ENCODE measurements around the gene CEL. TPM values are rescaled to one million over a fixed set of nuclear protein-coding genes. Genes with fewer than 3 reads are reported as not detected.
"Not testable (repeated sequence)": the region's sequence is repeated elsewhere in the genome, so short reads cannot be mapped to it uniquely, and the experiment has no call there.

The CEL gene
- total RNA-seq, 1 donor from 2014 or later, result 0.41 TPM

DNA sequence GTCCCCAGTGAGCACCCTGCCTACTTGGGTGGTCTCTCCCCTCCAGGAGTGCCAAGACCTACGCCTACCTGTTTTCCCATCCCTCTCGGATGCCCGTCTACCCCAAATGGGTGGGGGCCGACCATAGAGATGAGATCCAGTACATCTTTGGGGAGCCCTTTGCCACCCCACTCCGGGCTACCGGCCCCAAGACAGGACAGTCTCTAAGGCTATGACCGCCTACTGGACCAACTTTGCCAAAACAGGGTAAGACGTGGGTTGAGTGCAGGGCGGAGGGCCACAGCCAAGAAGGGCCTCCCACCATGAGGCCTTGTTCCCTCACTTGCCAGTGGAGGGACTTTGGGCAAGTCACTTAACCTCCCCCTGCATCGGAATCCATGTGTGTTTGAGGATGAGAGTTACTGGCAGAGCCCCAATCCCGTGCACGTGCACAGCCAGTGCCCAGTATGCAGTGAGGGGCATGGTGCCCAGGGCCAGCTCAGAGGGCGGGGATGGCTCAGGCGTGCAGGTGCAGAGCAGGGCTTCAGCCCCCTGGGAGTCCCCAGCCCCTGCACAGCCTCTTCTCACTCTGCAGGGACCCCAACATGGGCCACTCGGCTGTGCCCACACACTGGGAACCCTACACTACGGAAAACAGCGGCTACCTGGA is 24.6 kb downstream of the CEL start:
- DNase-seq, result not testable (repeated sequence)

DNA sequence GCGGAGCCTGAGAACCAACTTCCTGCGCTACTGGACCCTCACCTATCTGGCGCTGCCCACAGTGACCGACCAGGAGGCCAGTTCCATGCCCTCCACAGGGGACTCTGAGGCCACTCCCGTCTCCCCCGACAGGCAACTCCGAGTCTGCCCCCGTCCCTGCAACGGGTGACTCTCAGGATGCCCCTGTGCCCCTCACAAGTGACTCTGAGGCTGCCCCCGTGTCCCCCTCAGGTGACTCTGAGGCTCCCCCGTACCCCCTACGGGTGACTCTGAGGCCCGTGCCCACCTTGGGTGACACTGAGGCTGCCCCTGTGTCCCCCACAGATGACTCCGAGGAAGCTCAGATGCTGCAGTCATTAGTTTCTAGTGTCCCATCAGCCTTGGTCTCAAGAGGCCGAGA is 25.1 kb downstream of the CEL start:
- no peak for DNase-seq

DNA sequence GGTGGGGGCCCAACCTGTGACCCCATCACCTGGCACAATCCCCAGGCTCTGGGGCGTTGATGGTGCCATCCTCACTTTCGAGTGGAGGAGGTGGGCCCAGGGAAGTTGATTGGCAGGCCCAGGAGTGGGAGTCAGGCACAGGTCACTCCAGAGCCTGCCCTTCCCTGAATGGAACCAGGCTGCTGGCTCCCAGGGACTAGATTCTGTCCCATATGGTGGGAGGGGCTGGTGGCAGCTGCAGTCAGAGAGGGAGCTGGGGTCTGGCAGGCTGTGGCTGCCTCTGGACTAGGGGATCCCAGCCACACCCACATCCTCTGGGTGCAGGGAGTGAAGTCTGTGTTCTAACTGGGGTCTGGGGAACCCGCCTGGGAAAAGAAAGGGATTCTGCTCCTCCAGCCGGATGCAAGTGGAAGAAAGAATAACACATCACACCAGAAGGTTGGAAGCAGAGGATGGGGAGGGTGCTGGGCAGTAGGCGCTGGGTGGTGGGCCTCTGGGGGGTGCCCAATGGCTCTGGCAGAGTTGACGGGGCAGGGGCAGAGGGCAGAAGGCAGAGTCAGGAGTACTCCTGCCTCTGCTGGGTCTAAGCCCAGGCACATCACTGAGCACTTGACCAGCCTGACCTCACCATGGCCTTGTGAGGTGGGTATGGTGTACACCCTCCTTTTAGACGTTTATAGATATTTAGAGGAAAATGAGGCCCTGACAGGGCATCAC is 25.8 kb downstream of the CEL start:
- DNase-seq, result peak; percentile 16

DNA sequence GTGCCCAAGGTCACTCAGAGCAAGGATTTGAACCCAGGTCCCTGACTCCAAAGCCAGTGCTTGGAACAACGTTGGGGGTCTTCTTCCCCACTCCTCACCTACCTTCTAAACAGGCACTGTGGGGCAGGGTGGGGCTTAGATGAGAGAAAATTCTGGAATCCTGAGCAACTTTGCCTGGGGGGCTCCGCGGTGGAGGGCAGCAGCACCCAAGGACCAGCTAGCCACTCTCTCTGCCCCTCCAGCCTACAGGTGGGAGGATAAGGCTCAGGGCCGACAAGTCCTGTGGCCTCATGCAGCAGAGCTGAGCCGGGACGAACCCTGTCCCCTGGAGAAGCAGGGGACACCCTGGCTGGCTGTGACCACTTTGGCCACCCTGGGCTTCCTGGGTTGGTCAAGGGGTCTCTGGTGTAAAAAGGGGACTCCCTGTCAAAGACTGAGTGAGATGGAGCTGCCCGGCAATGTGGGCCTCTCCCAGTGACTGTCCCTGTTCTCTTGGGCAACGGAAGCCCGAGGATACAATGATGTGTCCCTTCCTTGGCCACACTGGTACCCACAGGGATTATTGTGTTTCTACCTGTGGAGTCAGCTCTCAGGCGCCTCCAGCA is 26.5 kb downstream of the CEL start:
- DNase-seq, result no peak

DNA sequence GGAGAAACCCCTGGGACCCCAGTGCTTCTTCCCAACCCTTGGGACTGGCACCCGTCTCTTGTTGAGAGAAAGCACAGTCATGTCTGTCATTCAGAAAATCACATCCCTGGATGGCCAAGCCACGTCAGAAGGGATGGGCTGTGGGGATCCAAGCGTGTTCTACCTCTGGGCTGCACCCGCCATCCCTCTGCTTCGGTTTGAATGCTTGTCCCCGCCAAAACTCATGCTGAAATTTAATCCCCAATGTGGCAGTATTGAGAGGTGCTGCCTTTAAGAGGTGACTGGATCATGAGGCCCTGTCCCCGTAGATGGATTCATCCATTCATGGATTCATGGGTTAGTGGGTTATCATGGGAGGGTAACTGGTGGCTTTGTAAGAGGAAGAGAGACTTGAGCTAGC is 27.0 kb downstream of the CEL start:
- DNase-seq, result no peak

DNA sequence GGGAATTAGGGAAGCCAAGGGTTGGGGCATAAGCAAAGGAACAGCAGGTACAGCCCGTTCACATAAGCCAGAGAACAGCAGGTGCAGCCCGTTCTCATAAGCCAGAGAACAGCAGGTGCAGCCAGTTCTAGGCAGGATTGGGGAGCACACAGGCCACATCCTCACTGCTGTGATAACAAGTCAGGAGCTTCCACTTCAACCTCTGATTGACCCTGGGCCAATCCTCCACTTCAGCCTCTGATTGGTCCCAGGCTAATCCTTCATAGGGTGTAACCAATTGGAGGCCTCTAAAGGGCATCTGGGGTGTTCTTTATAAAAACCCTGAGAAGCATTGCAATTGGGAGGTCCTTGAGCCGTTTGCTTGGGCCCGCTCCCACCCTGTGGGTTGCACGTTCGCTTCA is 27.5 kb downstream of the CEL start:
- DNase-seq, result peak; percentile 51

DNA sequence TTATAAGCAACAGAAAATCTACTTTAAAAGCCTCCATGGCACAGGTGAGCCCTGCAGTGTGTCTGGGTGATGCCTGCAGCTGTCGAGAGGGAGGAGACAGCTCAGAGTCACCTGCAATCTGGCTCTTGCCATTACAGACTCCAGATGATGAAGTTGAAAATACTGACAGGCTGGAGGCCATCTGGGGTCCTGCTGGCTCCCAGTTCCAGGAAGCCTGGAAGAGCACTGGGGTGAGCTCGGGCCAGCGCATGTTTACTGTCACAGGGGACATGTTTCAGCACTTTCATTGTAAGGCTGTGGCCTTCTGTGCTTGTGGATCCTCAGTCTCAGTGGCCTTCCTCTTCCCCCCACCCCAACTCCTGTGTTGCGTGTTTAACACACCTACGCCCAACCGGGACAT is 28.4 kb downstream of the CEL start:
- no peak for DNase-seq

DNA sequence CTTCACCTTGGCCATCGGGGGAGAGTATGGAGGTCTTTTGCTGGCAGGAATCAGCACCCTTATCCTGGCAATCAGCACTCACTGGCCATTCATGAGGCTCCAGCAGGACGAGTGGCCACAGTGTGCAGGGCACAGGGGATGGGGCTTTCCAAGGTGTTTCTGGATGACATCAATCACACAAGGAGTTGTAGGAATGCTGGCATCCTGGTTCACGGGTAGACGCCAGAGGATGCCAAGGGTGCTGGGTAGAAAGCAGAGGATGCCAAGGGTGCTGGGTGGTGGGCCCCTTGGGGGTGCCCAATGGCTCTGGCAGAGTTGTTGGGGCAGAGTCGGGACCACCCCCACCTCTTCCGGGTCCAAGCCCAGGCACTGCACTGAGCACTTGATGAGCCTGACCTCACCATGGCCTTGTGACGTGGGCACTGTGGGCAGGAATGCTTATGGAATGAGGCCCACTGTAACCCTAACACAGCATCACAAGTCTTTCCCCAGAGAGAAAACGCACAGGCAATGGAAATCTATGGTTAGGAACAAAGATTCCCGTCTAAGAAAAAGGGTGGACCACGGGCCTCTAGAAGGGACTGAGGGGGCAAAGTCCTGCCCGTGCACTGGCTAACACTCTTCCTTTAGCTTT is 29.1 kb downstream of the CEL start:
- no peak for DNase-seq

DNA sequence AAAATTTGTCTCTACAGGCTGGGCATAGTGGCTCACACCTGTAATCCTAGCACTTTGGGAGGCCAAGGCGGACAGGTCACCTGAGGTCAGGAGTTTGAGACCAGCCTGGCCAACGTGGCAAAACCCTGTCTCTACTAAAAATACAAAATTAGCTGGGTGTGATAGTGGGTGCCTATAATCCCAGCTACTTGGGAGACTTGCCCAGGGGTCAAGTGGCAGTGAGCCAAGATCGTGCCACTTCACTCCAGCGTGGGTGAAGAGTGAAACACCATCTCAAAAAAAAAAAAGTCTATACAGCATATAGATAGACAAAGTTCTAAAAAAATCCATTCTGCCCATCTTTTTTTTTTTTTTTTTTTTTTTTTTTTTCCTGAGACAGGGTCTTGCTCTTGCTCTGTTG is 32.6 kb downstream of the CEL start:
- DNase-seq, result not testable (repeated sequence)

DNA sequence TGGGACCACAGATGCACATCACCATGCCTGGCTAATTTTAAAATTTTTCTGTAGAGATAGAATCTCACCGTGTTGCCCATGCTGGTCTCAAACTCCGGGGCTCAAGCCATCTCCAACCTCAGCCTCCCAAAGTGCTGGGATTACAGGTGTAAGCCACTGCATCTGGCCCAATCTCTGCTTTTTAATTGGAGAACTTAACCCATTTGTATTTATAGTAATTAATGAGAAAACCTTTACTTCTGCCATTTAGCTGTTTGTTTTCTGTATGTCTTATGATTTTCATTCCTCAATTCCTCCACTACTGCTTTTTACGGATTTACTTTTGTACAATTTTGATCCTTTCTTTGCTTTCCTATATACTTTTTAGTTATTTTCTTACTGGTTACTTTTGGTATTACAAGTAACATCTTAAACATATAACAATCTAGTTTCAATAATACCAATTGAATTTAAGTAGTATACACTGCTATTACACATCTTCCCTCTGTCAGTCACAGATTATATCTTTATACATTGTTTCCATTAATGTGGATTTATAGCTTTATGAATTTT is 33.1 kb downstream of the CEL start:
- no peak for DNase-seq

DNA sequence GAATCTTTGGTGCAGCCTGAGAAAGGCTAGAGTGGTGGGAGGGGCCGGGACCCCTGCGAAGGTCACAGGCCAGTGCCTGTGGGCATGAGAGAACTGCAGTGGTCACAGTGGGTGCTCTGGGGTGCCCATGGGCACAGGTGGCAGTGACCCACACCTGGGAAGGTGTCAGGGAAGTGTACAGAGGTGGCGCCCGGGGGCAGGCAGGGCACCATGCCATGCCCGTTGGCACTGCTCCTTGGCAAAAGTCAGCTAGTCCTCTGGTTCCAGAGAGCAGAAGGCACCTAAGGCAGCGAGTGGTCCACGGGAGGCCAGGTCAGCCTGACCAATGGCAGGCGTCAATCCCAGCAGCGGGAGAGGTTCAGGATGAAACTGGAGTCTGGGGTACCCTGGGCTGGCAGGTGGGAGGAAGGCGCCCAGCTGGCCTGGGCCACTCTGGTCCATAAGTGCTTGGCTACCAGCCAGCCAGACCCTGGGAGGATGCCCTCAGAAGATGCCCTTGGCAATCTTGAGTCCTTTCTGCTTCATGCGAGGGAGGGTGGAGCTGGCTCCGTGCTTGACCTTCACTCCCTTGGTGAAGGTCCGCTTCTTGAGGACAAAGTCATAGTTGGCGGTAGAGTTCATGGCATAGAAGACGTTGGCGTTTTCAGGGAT is 36.4 kb downstream of the CEL start:
- no peak for DNase-seq

DNA sequence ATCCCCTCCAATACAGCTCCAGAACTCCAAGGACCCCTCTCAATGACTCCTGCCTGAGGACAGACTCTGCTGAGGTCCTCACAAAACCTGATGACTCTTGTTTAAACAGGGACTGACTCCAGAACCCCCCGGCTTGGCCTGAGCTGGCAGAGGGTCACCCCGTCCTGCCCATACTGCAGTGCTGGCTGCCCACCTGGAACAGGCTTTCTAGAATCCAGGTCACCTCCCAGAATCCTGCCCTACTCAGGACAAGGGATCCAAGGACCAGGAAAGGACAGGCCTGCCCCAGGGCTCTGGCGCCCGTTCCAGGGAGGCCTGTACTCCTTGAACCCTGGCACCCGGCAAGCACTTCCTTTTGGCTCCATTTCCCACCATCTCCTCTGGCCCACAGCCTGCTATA is 37.1 kb downstream of the CEL start:
- DNase-seq, result no peak

DNA sequence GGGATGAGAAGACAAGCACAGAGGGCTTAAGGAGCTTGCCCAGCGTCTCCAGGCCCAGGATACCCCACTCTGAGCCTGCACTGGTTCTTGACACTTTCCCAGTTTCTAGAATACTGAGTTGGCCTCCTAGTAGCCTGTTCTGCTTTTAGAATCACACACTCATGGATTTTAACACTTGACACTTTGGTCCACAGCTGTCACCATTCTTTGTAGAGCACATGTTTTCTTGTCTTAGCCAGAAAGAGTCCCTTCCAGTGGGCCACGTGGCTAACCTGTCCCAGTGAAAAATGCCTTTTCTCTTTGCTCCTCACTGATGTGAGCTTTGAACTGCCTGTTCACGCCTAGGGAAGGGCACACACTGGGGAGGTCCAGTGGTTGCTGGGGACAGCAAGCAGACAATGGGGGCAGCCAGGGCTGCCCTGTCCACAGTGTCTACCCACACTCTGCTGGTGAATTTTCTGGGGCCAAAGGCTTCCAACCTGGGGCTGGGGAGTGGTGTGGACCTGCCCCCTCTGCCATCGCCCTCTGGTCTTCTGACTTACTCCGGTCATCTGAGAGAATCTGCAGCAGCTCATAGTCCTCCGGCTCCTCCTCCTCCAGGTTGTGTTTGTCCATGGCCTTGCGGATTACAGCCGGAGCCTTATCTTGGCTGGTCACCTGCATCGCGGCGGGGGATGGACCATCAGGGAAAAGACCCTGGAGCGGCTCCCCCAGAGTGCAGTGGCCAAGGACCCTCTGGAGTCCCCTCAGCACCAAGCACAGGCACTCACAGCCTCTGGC is 38.1 kb downstream of the CEL start:
- DNase-seq, result no peak

DNA sequence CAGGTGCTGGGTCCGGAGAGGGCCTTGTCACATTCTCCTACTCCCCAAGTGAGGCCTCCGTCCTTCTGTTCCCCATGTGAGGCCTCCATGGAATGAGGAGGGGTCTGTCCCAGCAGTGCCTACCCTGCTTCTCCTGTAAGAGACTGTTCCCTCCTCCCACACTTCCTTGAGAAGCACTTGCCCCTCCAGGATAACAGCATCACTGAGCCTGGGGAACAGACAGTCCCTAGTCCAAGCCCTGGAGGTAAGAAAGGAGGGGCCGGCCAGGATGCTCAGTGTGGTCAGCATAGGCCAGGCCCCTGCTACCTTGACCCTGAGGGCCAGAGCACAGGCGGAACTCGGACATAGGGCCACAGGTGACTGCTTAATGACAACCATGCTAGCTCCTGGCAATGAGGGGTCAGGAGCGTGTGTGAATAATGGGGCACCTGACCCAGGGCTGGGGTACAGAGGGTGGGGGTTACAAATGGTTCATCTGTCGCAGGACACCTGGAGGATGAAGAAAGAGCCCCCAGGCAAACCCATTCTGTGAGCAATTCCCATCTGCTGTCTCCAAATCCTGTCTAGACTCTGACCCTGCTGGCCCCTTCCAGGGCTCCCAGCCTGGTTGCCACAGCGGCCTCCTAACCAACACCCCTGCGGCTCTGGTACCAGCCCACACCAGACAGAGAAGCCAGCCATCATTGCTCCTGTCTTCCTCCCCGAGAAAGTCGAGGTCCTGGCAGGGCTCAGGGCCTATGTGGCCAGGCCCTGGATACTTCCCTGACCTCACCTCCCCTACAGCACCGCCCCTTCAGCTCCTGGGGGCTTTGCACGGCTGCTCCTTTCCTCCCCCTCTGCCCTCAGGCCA is 39.0 kb downstream of the CEL start:
- DNase-seq, result no peak

DNA sequence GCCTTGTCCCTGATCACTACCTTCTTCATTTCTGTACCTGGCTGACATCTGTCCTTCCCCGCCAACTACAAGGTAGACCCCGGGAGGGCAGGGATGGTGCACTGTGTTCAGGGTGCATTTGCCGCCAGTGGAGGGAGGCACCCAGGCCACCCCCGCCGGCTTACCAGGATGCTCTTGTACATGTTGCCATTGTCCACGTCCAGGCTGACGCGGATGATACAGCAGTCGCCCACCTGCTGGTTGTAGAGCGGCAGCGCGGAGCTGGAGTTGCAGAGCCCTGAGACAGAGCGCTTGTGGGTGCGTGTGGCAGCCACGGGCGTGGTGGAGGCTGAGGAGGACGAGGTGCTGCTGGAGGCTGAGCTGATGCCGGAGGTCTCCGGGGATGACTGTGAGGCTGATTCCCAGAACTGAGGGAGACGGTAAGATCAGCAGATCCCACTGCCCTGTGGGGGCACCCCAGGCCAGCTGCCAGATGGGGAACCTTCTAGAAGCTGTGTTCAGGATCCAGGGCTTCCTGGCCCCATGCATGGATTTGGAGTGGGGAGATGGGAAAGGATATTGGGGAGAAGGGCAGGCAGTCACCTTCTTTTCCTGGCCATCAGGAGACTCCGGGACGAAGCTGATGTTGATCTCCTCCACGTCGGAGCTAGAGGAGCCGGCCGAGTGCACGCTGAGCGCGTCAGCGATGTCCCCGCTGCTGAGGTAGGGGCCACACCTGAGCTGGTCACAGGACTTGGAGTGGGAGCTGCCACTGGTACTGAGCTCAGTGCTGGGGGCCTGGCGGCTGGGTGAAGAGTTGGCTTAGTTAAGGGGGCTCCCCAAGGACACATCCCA is 39.8 kb downstream of the CEL start:
- DNase-seq, result no peak

DNA sequence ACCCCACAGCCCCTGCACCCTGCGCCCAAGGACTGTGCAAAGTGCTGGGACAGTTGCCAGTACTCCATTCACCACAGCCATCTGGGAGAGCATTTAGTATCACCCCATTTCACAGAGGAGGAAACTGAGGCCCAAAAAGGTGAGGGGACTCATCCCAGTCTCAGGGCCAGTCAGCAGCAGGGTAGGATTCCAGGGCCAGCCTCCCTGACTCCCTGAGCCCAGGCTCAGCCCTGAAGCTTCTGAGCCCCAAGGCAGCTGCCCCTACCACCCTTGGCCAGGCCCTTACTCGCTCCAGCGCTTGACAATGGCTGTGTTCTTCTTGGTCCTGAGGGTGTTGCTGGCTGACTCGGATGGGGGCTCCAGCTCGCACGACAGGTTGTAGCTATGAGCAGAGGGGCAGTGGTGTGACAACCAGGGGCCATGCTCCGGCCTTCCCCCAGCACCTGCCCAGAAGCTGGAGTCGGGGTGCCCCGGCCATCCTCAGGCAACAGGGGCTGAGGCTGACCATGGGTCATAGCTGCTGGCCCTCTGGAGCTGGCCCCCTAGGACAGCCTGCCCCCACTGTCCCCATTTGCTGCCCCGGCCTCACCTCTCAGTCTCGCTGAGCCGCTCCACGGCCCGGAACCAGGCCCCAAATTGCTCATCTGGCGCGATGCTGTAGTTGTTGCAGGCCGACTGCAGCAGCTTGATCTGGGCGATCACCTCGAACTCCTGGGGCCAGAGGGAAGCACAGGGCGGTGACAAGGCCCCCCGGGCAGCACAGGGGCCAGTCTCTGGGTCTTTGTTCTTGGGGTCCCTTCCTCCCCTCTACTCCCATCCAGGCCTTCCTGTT is 40.6 kb downstream of the CEL start:
- no peak for DNase-seq

DNA sequence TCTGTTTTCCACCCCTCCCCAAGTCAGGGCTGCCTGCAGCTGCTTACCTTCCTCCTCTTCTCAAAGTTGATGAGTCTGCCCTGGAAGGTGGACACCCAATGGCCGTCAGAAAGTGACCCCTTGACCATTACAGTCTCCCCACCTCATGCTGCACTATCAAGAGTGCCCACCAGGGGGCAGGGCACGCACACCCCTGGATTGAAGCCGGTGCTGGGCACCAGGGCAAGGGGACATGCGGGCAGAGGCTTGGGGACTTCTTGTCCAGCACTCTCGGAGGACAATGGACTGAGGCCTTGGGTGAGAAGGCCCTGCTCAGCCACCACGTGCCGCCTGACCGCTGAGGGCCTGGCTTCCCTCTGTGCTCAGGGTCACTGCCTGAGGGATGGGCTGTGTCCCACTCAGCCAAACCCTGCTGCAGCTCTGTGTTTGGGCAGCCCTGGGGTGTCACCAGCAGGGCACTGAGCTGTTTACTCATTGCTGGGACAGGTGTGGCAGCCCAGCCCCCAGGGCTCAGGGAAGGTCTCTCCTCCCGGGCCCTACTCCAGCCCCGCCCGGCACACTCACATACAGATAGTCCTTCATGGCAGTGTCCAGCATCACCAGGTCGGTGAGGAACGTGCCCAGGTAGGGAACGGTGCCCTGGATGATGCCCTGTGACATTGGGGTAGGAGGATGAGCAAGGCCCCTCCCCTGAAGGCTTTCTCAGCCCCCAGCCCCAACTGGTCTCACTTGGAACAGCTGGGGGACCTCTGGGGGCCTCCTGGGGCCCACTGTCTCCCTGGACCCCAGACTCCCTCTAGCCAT is 41.6 kb downstream of the CEL start:
- DNase-seq, result peak; percentile 73

DNA sequence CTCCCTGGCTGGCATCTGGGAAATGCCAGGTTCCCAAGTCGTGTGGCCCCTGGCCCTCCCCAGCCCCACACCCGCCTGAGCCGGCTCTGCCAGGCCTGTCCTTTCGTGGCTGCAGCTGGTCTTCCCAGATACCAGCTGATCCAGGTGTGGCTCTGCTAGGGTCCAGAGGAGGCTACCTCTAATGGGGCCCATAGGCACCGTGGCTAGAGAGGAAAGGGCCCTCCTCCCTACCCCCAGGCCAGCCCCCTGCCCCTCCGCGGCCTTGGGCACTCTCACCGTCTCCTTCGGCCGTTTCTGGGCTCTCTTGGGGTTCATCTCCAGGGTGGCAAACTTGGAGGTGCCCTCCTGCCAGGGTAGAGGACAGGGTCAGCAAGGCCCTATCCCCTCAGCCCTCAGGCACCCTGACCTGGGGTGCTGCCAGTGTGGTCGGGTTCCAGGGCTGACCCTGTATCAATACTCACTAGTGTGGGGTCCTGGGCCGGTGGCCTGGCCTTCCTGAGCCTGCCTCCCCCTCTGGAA is 42.3 kb downstream of the CEL start:
- DNase-seq, result no peak

Measured in tongue (tissue), 2 donors.